HG03095 (cell line): Measurements from ENCODE around the gene ALDH3A2.

ENCODE experiments used
- ATAC-seq: cut with Tn5 transposase; IDR thresholded peaks from one replicate; pipeline ENCODE4 v1.9.1; 2021; ENCODE audit warnings: moderate library complexity; ENCODE audit not compliant: unreplicated experiment

The ALDH3A2 gene

GRCh38 chr17:19713901-19714361 lies 65.4 kb downstream of the ALDH3A2 start:
- no peak for ATAC-seq

GRCh38 chr17:19714542-19715411 lies 66.2 kb downstream of the ALDH3A2 start:
- ATAC-seq = no peak

DNA sequence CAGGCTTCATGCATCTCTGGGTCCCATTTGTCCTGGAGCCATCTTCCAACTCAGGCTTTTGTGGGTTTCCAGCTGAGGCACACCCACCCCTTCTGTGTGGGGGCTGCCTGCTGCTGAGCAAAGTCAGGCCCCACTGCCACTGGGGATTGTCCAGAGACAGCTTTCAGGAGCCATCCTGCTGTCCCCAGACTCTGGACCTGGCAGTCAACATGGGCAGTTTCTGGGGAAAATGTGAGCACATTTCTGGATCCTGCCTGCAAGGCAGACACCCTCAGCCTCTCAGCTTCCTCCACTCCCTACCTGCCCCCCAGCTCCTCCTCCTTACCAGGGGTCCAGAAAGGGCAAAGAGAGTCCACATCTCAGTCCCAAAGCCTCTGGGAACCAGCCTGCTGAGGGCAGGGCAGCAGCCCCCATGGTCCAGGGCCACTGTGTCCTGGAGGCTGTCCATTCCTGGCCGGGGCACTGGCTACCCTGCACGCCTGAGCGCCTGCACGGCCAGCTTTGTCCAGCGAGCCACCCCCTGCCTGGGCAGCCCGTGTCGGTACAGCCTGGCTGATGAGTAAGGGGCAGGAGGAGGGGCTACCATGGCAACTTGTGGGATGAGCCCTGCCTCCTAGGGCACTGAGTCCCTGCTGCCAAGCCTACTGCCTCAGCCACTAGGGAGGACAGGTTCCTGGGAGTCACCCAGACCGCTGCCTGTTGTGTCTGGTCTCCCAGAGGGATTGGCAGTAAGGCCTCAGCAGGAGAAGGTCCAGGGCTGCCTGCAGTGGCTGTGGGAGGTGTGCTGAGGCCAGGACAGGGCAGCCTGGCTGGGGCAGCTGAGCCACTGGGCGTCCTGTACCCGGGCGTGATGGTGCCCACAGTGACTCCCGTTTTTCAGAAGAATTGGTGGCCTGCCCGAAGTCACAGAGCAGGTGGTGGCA lies 67.8 kb downstream of the ALDH3A2 start, which contains the start of gene SLC47A2:
Gene SLC47A2, minus strand, starts transcription at position 477 of the 923 bp plus-strand sequence. Its CDS starts 29 bp downstream, at position 448.
- no peak for ATAC-seq

DNA sequence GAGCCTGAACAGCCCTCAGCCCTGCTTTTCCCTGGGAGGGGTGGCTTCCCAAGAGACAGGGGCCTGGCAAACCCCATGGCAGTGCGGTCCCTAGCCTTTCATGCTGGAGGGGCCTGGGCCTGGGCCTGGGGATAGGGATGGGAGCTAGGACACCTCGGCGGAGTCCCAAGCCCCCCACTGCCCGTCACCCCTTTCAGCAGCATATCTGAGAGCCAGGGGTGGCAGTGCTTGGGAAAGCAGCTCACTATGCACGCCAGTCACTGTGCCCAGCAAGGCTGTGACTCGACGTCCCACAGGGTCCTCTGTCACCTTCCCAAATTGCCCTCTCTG lies 68.4 kb downstream of the ALDH3A2 start:
- no peak for ATAC-seq

GRCh38 chr17:19717411-19717908 lies 68.9 kb downstream of the ALDH3A2 start:
- no peak for ATAC-seq

GRCh38 chr17:19718041-19718612 lies 69.6 kb downstream of the ALDH3A2 start:
- no peak for ATAC-seq

DNA sequence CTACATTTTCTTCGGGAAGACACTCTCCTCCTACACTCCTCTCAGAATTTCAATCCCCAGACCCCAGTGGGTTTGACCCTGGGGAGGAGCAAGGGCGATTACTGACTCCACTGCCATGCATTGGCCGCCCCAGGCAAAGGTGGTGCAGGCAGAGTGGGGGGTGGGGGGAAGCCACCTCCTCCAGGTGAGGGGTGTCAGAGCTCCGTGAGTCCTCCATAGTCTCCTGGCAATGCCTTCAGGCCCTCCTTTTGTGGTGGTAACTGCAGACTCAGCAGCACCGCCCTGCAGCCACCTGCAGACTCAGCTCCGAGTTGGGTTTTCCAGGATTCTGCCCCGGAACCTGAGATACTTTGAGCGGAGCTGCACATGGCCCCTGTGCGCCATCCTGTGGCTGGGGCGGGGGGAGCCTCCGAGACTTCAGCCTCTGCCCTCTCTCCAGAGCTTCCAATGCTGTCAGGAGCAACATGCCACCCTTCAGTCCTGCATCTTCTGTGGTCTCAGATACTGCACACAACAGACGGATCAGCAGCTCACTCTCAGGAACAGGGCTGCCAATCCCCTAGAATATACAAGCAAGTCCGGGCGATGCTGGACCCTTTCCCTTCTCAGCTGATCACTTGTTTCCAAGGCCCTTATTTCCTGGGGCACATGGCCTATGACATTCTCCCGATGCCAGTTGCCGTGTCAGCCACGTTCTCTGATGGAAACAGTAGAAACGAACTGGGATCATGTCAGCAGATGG lies 70.2 kb downstream of the ALDH3A2 start:
- ATAC-seq = no peak

GRCh38 chr17:19719355-19720209 lies 71.0 kb downstream of the ALDH3A2 start:
- no peak for ATAC-seq

DNA sequence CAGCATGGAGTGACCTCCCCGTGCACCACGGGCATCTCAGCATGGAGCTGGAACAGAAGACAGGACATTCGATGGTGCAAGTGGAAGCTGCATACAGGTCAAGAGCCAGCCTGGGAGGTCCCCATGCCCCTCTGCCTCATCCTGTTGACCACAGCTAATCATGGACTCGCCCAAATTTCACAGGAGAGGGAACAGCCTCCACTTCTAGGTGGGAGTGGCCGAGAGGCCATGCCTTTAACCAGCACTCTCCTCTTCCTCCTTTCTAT lies 71.6 kb downstream of the ALDH3A2 start:
- ATAC-seq = no peak

DNA sequence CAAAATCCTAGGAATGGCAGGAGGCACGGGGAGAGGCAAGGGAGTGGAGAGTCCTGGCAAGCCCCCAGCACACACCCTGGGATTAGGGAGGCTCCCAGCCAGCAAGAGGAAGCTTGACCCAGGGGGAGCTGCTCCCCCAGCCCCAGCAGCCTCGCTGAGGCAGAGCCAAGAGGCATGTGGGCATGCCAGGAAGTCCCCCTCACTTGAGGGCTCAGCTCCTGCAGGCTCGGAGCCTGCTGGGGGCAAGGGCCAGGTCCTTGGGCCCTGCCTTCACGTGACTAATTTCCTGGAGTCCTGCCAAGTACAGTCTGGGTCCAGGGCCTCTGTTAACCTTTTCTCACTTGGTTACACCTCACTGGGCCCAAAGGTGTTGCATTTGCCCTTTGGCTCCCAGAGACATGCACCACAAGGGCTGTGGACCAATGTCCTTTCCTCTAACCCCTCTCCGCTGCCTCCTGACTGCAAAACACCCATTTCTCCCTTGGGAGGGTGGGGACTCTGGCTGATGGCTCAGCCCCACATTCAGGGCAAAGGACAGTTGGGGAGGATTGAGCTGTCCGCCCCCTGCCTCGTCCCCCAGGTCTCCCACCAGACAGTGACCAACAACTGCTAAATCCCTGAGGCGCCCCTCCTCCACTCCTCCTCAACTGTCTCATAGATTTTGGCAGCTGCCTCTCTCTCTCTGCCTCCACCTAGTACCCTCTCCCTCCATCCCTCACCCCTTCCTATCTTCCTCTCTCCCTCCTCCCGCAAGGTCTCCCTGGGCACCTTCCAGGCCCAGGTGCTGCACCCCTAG lies 72.3 kb downstream of the ALDH3A2 start:
- no peak for ATAC-seq

- ATAC-seq = no peak
Measured at GRCh38 chr17:19723964-19724363, 75.4 kb downstream of the ALDH3A2 start.

GRCh38 chr17:19724501-19725420 lies 76.2 kb downstream of the ALDH3A2 start:
- ATAC-seq = no peak

- no peak for ATAC-seq
Measured at GRCh38 chr17:19725486-19725885, 76.9 kb downstream of the ALDH3A2 start.

GRCh38 chr17:19726631-19727376 lies 78.3 kb downstream of the ALDH3A2 start:
- no peak for ATAC-seq
